GM12878 (cell line): ENCODE results near the gene KLK13. TPM values are rescaled to one million over a fixed set of nuclear protein-coding genes. Genes with fewer than 3 reads are reported as not detected.

Experiments
- ATAC-seq: fragments of 200-7000 bp; cut with Tn5 transposase; 3 replicates; pipeline ENCODE4 v1.9.1; 2020; ENCODE audit warnings: mild to moderate bottlenecking, moderate library complexity
- BruUV-seq: library from RNA; stranded (reverse); fragments of 400-500 nt; replicated peaks from 2 replicates; lab custom pipeline; 2021; lab: Mats Ljungman, UMichigan
- CTCF ChIA-PET: fragments of 300-600 bp; sonication (Branson Sonifier 250); formaldehyde crosslinking; extraction: SDS; loops from one replicate; lab custom pipeline; 2021; ENCODE audit warnings: inconsistent platforms; lab: Yijun Ruan, JAX
- POLR2A ChIA-PET: fragments of 350-600 bp; formaldehyde crosslinking; extraction: SDS; loops from one replicate; lab custom pipeline; 2021; ENCODE audit warnings: inconsistent platforms; lab: Charles Lee
- RAD21 ChIA-PET: fragments of 300-600 bp; sonication (Branson Sonifier 250); formaldehyde crosslinking; loops from one replicate; lab custom pipeline; 2023; ENCODE audit warnings: antibody characterized with exemption; ENCODE audit not compliant: unreplicated experiment; lab: Charles Lee
- SMC1A ChIA-PET: fragments of 300-600 bp; sonication (Branson Sonifier 250); formaldehyde crosslinking; loops from one replicate; lab custom pipeline; 2023; ENCODE audit not compliant: unreplicated experiment, uncharacterized antibody; lab: Charles Lee
- DNase-seq: peaks from one replicate; pipeline ENCODE4 v3.0.0-alpha.2; 2011; ENCODE audit warnings: low read depth, low spot score
- FAIRE-seq: peaks from 3 replicates; lab custom pipeline; 2011; peaks lifted over from hg19 to GRCh38; lab: Jason Lieb, UNC
- H2AFZ ChIP-seq: 2 replicates; pipeline ENCODE4 v1.6.0; 2011; ENCODE audit warnings: low read depth, low read length, control low read depth; ENCODE audit not compliant: control insufficient read depth
- H3K27ac ChIP-seq: 2 replicates; pipeline ENCODE4 v1.5.1; 2011; ENCODE audit warnings: control low read depth; ENCODE audit not compliant: control insufficient read depth, insufficient read depth
- H3K27me3 ChIP-seq, 2 experiments: replicated peaks in 1 of 2; 2 replicates each; pipeline versions ENCODE4 v1.6.0 to v1.6.1; 2011; ENCODE audit warnings: low read length in 1 of 2; ENCODE audit not compliant: control insufficient read depth in 2 of 2, insufficient read depth in 2 of 2
- H3K36me3 ChIP-seq, 2 experiments: 2 replicates each; pipeline ENCODE4 v1.5.1; 2011; ENCODE audit warnings: low read length in 1 of 2; ENCODE audit not compliant: control insufficient read depth in 2 of 2, insufficient read depth in 2 of 2
- H3K4me1 ChIP-seq: 2 replicates; pipeline ENCODE4 v1.6.1; 2011; ENCODE audit warnings: mild to moderate bottlenecking, low read length, moderate library complexity, mixed read lengths; ENCODE audit not compliant: control insufficient read depth, insufficient read depth
- H3K4me2 ChIP-seq: 2 replicates; pipeline ENCODE4 v1.6.0; 2011; ENCODE audit warnings: control low read depth; ENCODE audit not compliant: control insufficient read depth, insufficient read depth
- H3K4me3 ChIP-seq: fragments of 200-600 bp; sonication (generic); 2 replicates; pipeline ENCODE4 v1.5.1; 2016
- H3K79me2 ChIP-seq: 2 replicates; pipeline ENCODE4 v1.6.0; 2011; ENCODE audit warnings: low read length; ENCODE audit not compliant: control insufficient read depth, insufficient read depth
- H3K9ac ChIP-seq: 2 replicates; pipeline ENCODE4 v1.8.0; 2011; ENCODE audit warnings: low read length, control low read depth, mixed read lengths; ENCODE audit not compliant: control insufficient read depth, insufficient read depth
- H3K9me3 ChIP-seq: replicated peaks from 3 replicates; pipeline ENCODE4 v1.5.1; 2011; ENCODE audit warnings: mild to moderate bottlenecking, low read length; ENCODE audit not compliant: control insufficient read depth, insufficient read depth
- H4K20me1 ChIP-seq: 2 replicates; pipeline ENCODE4 v1.6.0; 2011; ENCODE audit not compliant: control insufficient read depth, insufficient read depth
- ATF7 ChIP-seq: fragments of 450-650 bp; IDR thresholded peaks from 2 replicates; pipeline ENCODE4 v1.6.1; 2016; ENCODE audit warnings: low read depth, mild to moderate bottlenecking
- EGR1 ChIP-seq, 2 experiments: IDR thresholded peaks; 1 replicate in 1 of 2; 2 replicates in 1 of 2; pipeline ENCODE4 v1.6.1; 2011 to 2012; ENCODE audit warnings: low read depth in 2 of 2, low read length in 2 of 2, borderline replicate concordance in 1 of 2, mild to moderate bottlenecking in 1 of 2, moderate library complexity in 1 of 2
- ETV6 ChIP-seq, 2 experiments: fragments of 450-650 bp in 1 of 2; IDR thresholded peaks in 1 of 2; conservative IDR thresholded peaks in 1 of 2; 2 replicates each; pipeline ENCODE4 v1.6.1; 2014; ENCODE audit warnings: antibody characterized with exemption in 1 of 2, borderline replicate concordance in 1 of 2, low read depth in 1 of 2, mild to moderate bottlenecking in 1 of 2, moderate library complexity in 1 of 2
- EZH2 ChIP-seq: IDR thresholded peaks from 2 replicates; pipeline ENCODE4 v1.6.1; 2012; ENCODE audit warnings: low read depth, mild to moderate bottlenecking, control low read depth, inconsistent platforms, low read length, borderline replicate concordance; ENCODE audit not compliant: control insufficient read depth
- IRF4 ChIP-seq: IDR thresholded peaks from 2 replicates; pipeline ENCODE4 v1.6.1; 2011; ENCODE audit warnings: low read depth, low read length
- JUNB ChIP-seq: IDR thresholded peaks from 2 replicates; pipeline ENCODE4 v1.6.1; 2016; ENCODE audit warnings: antibody characterized with exemption, mild to moderate bottlenecking
- MTA3 ChIP-seq: IDR thresholded peaks from 2 replicates; pipeline ENCODE4 v1.6.1; 2012; ENCODE audit warnings: low read length, inconsistent platforms, borderline replicate concordance
- PKNOX1 ChIP-seq: fragments of 450-650 bp; IDR thresholded peaks from 2 replicates; pipeline ENCODE4 v1.6.1; 2016; ENCODE audit warnings: mild to moderate bottlenecking
- POLR2A ChIP-seq: IDR thresholded peaks from 2 replicates; pipeline ENCODE4 v1.6.1; 2011; ENCODE audit warnings: low read depth, mild to moderate bottlenecking, low read length
- PRDM15 ChIP-seq: fragments of 450-650 bp; formaldehyde crosslinking; IDR thresholded peaks from 2 replicates; pipeline ENCODE4 v1.4.0; 2020; ENCODE audit warnings: mild to moderate bottlenecking, moderate library complexity
- RAD21 ChIP-seq: IDR thresholded peaks from 2 replicates; pipeline ENCODE4 v1.6.1; 2011; ENCODE audit warnings: mild to moderate bottlenecking, low read depth, low read length, moderate library complexity; ENCODE audit not compliant: insufficient read depth
- RBBP5 ChIP-seq: fragments of 200-600 bp; sonication (generic); conservative IDR thresholded peaks from 2 replicates; pipeline ENCODE4 v1.6.1; 2016
- SRF ChIP-seq, 2 experiments: IDR thresholded peaks; 2 replicates each; pipeline ENCODE4 v1.6.1; 2011; ENCODE audit warnings: low read depth in 2 of 2, low read length in 2 of 2, mild to moderate bottlenecking in 1 of 2, moderate library complexity in 1 of 2
- SUPT20H ChIP-seq: IDR thresholded peaks from 2 replicates; pipeline ENCODE4 v1.6.1; 2011; ENCODE audit warnings: low read depth, mild to moderate bottlenecking, low read length, moderate library complexity, borderline replicate concordance; ENCODE audit not compliant: control insufficient read depth
- YBX1 ChIP-seq: fragments of 450-650 bp; IDR thresholded peaks from 2 replicates; pipeline ENCODE4 v1.6.1; 2016; ENCODE audit warnings: antibody characterized with exemption
- WGBS: methylation state at CpG from one replicate; pipeline ENCODE4 v1.1.6; 2016; ENCODE audit warnings: low lambda C conversion rate; ENCODE audit not compliant: insufficient replicate concordance, insufficient coverage; ENCODE audit errors: missing lambda C conversion rate; 5-methylcytosine and 5-hydroxymethylcytosine counted together
- in situ Hi-C: fragments of 300-500 bp; cut with MboI; formaldehyde crosslinking; loops from 9 replicates; pipeline ENCODE4 v1.14.3; 2018; ENCODE audit warnings: mixed read lengths
- intact Hi-C: fragments of 100-400 bp; cut with micrococcal nuclease; formaldehyde crosslinking; loops from one replicate; pipeline ENCODE4 v1.14.2; 2022; ENCODE audit not compliant: unreplicated experiment
- polyA plus RNA-seq, 11 experiments: library from polyadenylated mRNA; depleted of rRNA in 4 of 11; unstranded in 6 of 11; stranded (reverse) in 5 of 11; fragments of >200 nt; fragmentation: Nextera tagmentation in 4 of 11; fragmentation: Illumina TruSeq in 1 of 11; extraction: Ambion mirVana in 4 of 11; extraction: Trizol in 1 of 11; gene quantifications; 1 replicate in 1 of 11; 2 replicates in 10 of 11; pipeline versions ENCODE4 v1.2.1 to v1.2.3, GENCODE V29; 2011 to 2016; ENCODE audit warnings: inconsistent platforms in 2 of 11, missing spikeins in 2 of 11, low read depth in 1 of 11
- total RNA-seq, 4 experiments: library from RNA; depleted of rRNA in 3 of 4; stranded (reverse); fragments of >200 nt in 3 of 4; fragmentation: Illumina TruSeq in 1 of 4; extraction: Trizol in 1 of 4; gene quantifications; 2 replicates each; pipeline versions ENCODE4 v1.2.1 to v1.2.3, GENCODE V29; 2013 to 2021

KLK13 gene
- total and polyA plus RNA-seq, 10 of the 15 experiments (the other 5 are each of a cell fraction or from before 2014, with no cell fraction given), result not detected

- Histone ChIP-seq H3K79me2 (no peaks in the 10 kb centered on the region), H3K27me3 (no peaks in the 10 kb centered on the region), H3K4me2 (no peak overlapping the region), H3K9me3 (no peaks in the 10 kb centered on the region), H3K4me3 (no peak overlapping the region), H3K9ac (no peak overlapping the region), H2AFZ (no peak overlapping the region), H3K4me1 (no peaks in the 10 kb centered on the region), H3K27ac (no peak overlapping the region), H4K20me1 (no peaks in the 10 kb centered on the region), H3K36me3 (no peaks in the 10 kb centered on the region)
- no peak for ATAC-seq
- in situ Hi-C loops (no loop called here), intact Hi-C loops (no loop called here)
- no peak for FAIRE-seq
- CTCF ChIA-PET, result no interaction called here
- DNase-seq, result no peak
- RAD21 ChIA-PET, result no interaction called here
- WGBS, result 3% methylated on average over 4 of the region's 4 CpGs
- TF ChIP-seq MTA3, result no peak
- TF ChIP-seq EGR1 (IDR thresholded peaks at IDR 0.05; ENCODE audit: borderline replicate concordance in 1 of 2, low read depth in 2 of 2, low read length in 2 of 2), result no peak
- TF ChIP-seq POLR2A, result no peak
- no peak for TF ChIP-seq SUPT20H
- no TSS peak for BruUV-seq
- POLR2A ChIA-PET, result no interaction called here
- SMC1A ChIA-PET, result no interaction called here
These were observed 18.3 kb upstream of the KLK13 start for GRCh38 chr19:51083181-51083580.

GRCh38 chr19:51082611-51083010 is 17.7 kb upstream of the KLK13 start, which contains the start of gene KLK14:
KLK14 (minus strand) TSS chr19:51082887; CDS start chr19:51082614, 273 bp downstream.
- no peak within 1 kb of the TSS for H3K4me3 ChIP-seq
- FAIRE-seq, result no peak
- ChIA-PET SMC1A (no interaction called here), CTCF (no interaction called here), POLR2A (no interaction called here), RAD21 (no interaction called here)
- H3K79me2 ChIP-seq, result no peaks in the 10 kb centered on the region
- H3K36me3 ChIP-seq, result no peaks in the 10 kb centered on the region
- in situ Hi-C loops, result no loop called here
- no peak for ATAC-seq
- DNase-seq, result no peak
- H2AFZ ChIP-seq, result no peak within 1 kb of the TSS
- intact Hi-C loops, result no loop called here
- H4K20me1 ChIP-seq, result no peaks in the 10 kb centered on the region
- H3K4me2 ChIP-seq, result no peak within 1 kb of the TSS
- no peaks in the 10 kb centered on the region for H3K4me1 ChIP-seq
- no peaks in the 10 kb centered on the region for H3K27me3 ChIP-seq
- no peak within 1 kb of the TSS for H3K9ac ChIP-seq
- WGBS, result 20% methylated on average over 7 of the region's 7 CpGs
- no peaks in the 10 kb centered on the region for H3K9me3 ChIP-seq
- no TSS peak for BruUV-seq
- H3K27ac ChIP-seq, result no peak within 1 kb of the TSS
- TF ChIP-seq ATF7 (no peak), SRF (IDR thresholded peaks at IDR 0.05; ENCODE audit: low read depth in 2 of 2, low read length in 2 of 2) (no peak), RBBP5 (no peak), EZH2 (no peak), ETV6 (conservative IDR thresholded peaks at IDR 0.05 in 1 of 2, IDR thresholded peaks at IDR 0.05 in 1 of 2; ENCODE audit: borderline replicate concordance in 1 of 2, low read depth in 1 of 2) (no peak), YBX1 (no peak), PKNOX1 (no peak), IRF4 (no peak), RAD21 (no peak), JUNB (no peak), PRDM15 (CRISPR knock-in tag) (no peak)
